ENCODE data around the gene PSG6.
A peak's percentile ranks its signal among the peaks of the same experiment; 100 is the strongest.
"Not testable (repeated sequence)": the region's sequence is repeated elsewhere in the genome, so short reads cannot be mapped to it uniquely, and the experiment has no call there.

DNA sequence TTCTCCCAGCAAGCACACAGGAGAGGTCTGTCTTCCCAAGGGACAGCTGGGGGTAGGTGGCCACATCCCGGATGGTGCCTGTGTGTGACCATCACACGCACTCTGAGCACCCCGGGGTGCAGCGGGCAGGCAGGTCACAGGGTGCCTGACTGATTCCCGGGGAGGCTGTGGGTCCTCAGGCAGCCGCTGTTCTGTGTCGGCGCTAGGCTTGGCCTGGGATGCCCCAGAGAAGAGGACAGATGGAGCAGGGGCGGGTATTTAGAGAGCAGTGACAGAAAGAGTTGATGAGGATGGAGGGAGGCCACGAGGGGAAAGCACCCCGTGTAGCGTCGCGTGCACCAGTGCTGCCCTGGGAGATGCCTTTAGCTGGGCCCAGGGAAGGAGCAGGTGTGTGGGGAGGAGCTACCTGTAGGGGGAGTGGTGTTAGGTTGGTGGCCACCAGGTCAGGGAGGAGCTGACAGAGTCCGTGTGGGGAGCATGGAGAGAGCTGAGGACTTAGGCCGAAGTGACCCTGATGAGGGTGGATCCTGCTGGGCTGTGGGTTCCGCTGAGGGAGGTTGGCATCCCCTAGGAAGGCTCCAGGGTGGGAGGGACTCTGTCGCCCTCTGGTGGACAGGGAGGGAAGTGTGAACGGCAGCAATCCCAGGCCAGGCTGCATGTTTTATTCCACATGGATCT lies 60.7 kb downstream of the PSG6 start:
- TF ChIP-seq EZH2phosphoT487 (conservative IDR thresholded peaks at IDR 0.05; ENCODE audit: low read length), result not testable (repeated sequence)
- TF ChIP-seq, protein P1, sequence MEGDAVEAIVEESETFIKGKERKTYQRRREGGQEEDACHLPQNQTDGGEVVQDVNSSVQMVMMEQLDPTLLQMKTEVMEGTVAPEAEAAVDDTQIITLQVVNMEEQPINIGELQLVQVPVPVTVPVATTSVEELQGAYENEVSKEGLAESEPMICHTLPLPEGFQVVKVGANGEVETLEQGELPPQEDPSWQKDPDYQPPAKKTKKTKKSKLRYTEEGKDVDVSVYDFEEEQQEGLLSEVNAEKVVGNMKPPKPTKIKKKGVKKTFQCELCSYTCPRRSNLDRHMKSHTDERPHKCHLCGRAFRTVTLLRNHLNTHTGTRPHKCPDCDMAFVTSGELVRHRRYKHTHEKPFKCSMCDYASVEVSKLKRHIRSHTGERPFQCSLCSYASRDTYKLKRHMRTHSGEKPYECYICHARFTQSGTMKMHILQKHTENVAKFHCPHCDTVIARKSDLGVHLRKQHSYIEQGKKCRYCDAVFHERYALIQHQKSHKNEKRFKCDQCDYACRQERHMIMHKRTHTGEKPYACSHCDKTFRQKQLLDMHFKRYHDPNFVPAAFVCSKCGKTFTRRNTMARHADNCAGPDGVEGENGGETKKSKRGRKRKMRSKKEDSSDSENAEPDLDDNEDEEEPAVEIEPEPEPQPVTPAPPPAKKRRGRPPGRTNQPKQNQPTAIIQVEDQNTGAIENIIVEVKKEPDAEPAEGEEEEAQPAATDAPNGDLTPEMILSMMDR (IDR thresholded peaks at IDR 0.05; ENCODE audit: insufficient read depth, low read length, poor library complexity, severe bottlenecking), result peak; percentile 60

Data from SU-DHL-6 (cell line).